Parathyroid adenoma (tissue), 2 donors: ENCODE measurements around the gene YWHAH.

Experiments
- H2AFZ ChIP-seq: fragments of 300-600 bp; sonication (generic); one replicate; pipeline ENCODE4 v1.7.0; 2017; ENCODE audit warnings: antibody characterized with exemption, mild to moderate bottlenecking
- H3K27ac ChIP-seq: fragments of 300-600 bp; sonication (generic); one replicate; pipeline ENCODE4 v1.7.0; 2017
- H3K27me3 ChIP-seq: fragments of 300-600 bp; sonication (generic); one replicate; pipeline ENCODE4 v1.7.0; 2017; ENCODE audit warnings: low read length; ENCODE audit not compliant: control insufficient read depth, insufficient read depth
- H3K36me3 ChIP-seq: fragments of 300-600 bp; sonication (generic); one replicate; pipeline ENCODE4 v1.7.0; 2017; ENCODE audit warnings: low read length; ENCODE audit not compliant: control insufficient read depth, insufficient read depth
- H3K4me1 ChIP-seq: fragments of 300-600 bp; sonication (generic); one replicate; pipeline ENCODE4 v1.7.0; 2017; ENCODE audit warnings: control low read depth
- H3K4me2 ChIP-seq: fragments of 300-600 bp; sonication (generic); one replicate; pipeline ENCODE4 v1.7.0; 2017; ENCODE audit warnings: low read length
- H3K4me3 ChIP-seq: fragments of 300-600 bp; sonication (generic); one replicate; pipeline ENCODE4 v1.7.0; 2017; ENCODE audit warnings: low read depth, low read length
- H3K79me2 ChIP-seq: fragments of 300-600 bp; sonication (generic); one replicate; pipeline ENCODE4 v1.7.0; 2017; ENCODE audit warnings: control low read depth
- H3K9ac ChIP-seq: fragments of 300-600 bp; sonication (generic); one replicate; pipeline ENCODE4 v1.7.0; 2017; ENCODE audit warnings: mild to moderate bottlenecking
- H3K9me3 ChIP-seq: fragments of 300-600 bp; sonication (generic); one replicate; pipeline ENCODE4 v1.7.0; 2017; ENCODE audit warnings: low read length; ENCODE audit not compliant: control insufficient read depth
- CTCF ChIP-seq: fragments of 300-600 bp; sonication (generic); IDR thresholded peaks from one replicate; pipeline ENCODE4 v1.7.0; 2017; ENCODE audit warnings: antibody characterized with exemption, mild to moderate bottlenecking
- donor health status: primary hyperparathyroidism.

YWHAH gene

GRCh38 chr22:31926969-31927368 is 17.4 kb upstream of the YWHAH start:
- no peak for TF ChIP-seq CTCF
- Histone ChIP-seq H3K27ac (no peak overlapping the region), H3K27me3 (no peaks in the 10 kb centered on the region), H2AFZ (no peak overlapping the region), H3K79me2 (no peaks in the 10 kb centered on the region), H3K9me3 (no peaks in the 10 kb centered on the region), H3K9ac (no peak overlapping the region), H3K4me1 (no peaks in the 10 kb centered on the region), H3K36me3 (no peaks in the 10 kb centered on the region), H3K4me2 (no peak overlapping the region), H3K4me3 (no peak overlapping the region)

GRCh38 chr22:31927562-31927961 is 16.8 kb upstream of the YWHAH start:
- TF ChIP-seq CTCF, result no peak
- Histone ChIP-seq H3K79me2 (no peaks in the 10 kb centered on the region), H3K27me3 (no peaks in the 10 kb centered on the region), H3K27ac (no peak overlapping the region), H3K9ac (no peak overlapping the region), H2AFZ (no peak overlapping the region), H3K4me3 (no peak overlapping the region), H3K36me3 (no peaks in the 10 kb centered on the region), H3K4me1 (no peaks in the 10 kb centered on the region), H3K9me3 (no peaks in the 10 kb centered on the region), H3K4me2 (no peak overlapping the region)

- Histone ChIP-seq H3K9ac (no peak overlapping the region), H3K27ac (no peak overlapping the region), H3K9me3 (no peaks in the 10 kb centered on the region), H2AFZ (no peak overlapping the region), H3K4me2 (no peak overlapping the region), H3K27me3 (no peaks in the 10 kb centered on the region), H3K4me3 (no peak overlapping the region), H3K79me2 (no peaks in the 10 kb centered on the region), H3K4me1 (no peaks in the 10 kb centered on the region), H3K36me3 (no peaks in the 10 kb centered on the region)
- no peak for TF ChIP-seq CTCF
Observed at GRCh38 chr22:31929167-31929930, 15.0 kb upstream of the YWHAH start.

GRCh38 chr22:31932863-31933262 is 11.5 kb upstream of the YWHAH start:
- Histone ChIP-seq H2AFZ (no peak overlapping the region), H3K4me2 (no peak overlapping the region), H3K9me3 (no peaks in the 10 kb centered on the region), H3K4me1 (no peaks in the 10 kb centered on the region), H3K36me3 (no peaks in the 10 kb centered on the region), H3K9ac (no peak overlapping the region), H3K27ac (no peak overlapping the region), H3K79me2 (no peaks in the 10 kb centered on the region), H3K4me3 (no peak overlapping the region), H3K27me3 (no peaks in the 10 kb centered on the region)
- TF ChIP-seq CTCF, result no peak

GRCh38 chr22:31933406-31933805 is 10.9 kb upstream of the YWHAH start:
- Histone ChIP-seq H3K9ac (no peak overlapping the region), H3K4me1 (no peaks in the 10 kb centered on the region), H3K4me2 (no peak overlapping the region), H2AFZ (no peak overlapping the region), H3K36me3 (no peaks in the 10 kb centered on the region), H3K4me3 (no peak overlapping the region), H3K27ac (no peak overlapping the region), H3K27me3 (no peaks in the 10 kb centered on the region), H3K79me2 (no peaks in the 10 kb centered on the region), H3K9me3 (no peaks in the 10 kb centered on the region)
- TF ChIP-seq CTCF, result no peak
